ENCODE data around the gene STOX1.

DNA sequence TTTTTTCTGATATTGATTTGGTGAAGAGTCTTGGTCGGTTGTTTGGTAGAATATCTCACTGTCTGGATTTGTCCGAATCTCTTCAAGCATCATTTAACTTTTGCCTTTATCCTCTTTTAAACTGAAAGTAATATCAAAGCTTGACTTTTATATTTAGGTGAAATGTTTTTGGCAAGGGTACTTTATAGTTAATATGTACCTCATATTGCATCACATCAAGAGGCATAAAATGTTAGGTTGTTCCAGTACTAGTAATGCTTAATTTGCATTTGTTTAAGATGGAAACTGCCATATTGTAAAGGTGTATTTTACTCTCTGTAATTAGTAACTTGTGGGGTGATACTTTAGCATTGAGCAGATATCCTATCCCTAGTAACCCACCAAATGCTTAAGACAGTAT, 111.6 kb downstream of the STOX1 start:
- TF ChIP-seq POLR2AphosphoS5 (IDR thresholded peaks at IDR 0.05; ENCODE audit: low read depth, low read length), result no peak
- no peak for TF ChIP-seq TAF1 (IDR thresholded peaks at IDR 0.05; ENCODE audit: borderline replicate concordance, insufficient read depth, low read length)
- TF ChIP-seq SIN3A (IDR thresholded peaks at IDR 0.05; ENCODE audit: borderline replicate concordance, insufficient read depth, low read length), result no peak
- TF ChIP-seq, protein P1, sequence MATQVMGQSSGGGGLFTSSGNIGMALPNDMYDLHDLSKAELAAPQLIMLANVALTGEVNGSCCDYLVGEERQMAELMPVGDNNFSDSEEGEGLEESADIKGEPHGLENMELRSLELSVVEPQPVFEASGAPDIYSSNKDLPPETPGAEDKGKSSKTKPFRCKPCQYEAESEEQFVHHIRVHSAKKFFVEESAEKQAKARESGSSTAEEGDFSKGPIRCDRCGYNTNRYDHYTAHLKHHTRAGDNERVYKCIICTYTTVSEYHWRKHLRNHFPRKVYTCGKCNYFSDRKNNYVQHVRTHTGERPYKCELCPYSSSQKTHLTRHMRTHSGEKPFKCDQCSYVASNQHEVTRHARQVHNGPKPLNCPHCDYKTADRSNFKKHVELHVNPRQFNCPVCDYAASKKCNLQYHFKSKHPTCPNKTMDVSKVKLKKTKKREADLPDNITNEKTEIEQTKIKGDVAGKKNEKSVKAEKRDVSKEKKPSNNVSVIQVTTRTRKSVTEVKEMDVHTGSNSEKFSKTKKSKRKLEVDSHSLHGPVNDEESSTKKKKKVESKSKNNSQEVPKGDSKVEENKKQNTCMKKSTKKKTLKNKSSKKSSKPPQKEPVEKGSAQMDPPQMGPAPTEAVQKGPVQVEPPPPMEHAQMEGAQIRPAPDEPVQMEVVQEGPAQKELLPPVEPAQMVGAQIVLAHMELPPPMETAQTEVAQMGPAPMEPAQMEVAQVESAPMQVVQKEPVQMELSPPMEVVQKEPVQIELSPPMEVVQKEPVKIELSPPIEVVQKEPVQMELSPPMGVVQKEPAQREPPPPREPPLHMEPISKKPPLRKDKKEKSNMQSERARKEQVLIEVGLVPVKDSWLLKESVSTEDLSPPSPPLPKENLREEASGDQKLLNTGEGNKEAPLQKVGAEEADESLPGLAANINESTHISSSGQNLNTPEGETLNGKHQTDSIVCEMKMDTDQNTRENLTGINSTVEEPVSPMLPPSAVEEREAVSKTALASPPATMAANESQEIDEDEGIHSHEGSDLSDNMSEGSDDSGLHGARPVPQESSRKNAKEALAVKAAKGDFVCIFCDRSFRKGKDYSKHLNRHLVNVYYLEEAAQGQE (IDR thresholded peaks at IDR 0.05; ENCODE audit: insufficient read depth in 1 of 2, low read depth in 2 of 2, low read length in 2 of 2), result no peak
- no peak for TF ChIP-seq FOXP2 (optimal IDR thresholded peaks at IDR 0.05; ENCODE audit: borderline replicate concordance, extremely low read depth, extremely low read length, insufficient read depth)
